SK-N-SH treated with all-trans-retinoic acid at 6 μM for 48 hours (cell line): ENCODE data around the gene RPAP3.

Experiments used
- ATAC-seq: fragments of 200-7000 bp; cut with Tn5 transposase; 3 replicates; pipeline ENCODE4 v1.9.1; 2020; ENCODE audit warnings: mild to moderate bottlenecking, moderate library complexity
- ARNTL ChIP-seq: fragments of 450-650 bp; formaldehyde crosslinking; IDR thresholded peaks from 2 replicates; pipeline ENCODE4 v1.5.0; 2020; ENCODE audit warnings: low read depth, mild to moderate bottlenecking, moderate library complexity, borderline replicate concordance
- CSDC2 ChIP-seq: fragments of 250-450 bp; sonication (Bioruptor Pico); IDR thresholded peaks from 2 replicates; pipeline ENCODE4 v1.5.0; 2020; ENCODE audit warnings: mild to moderate bottlenecking, moderate library complexity
- ESRRG ChIP-seq: fragments of 250-450 bp; sonication (Bioruptor Pico); IDR thresholded peaks from 2 replicates; pipeline ENCODE4 v1.6.1; 2021; ENCODE audit warnings: mild to moderate bottlenecking
- GLIS3 ChIP-seq: fragments of 250-450 bp; sonication (Bioruptor Pico); IDR thresholded peaks from 2 replicates; pipeline ENCODE4 v1.5.0; 2020; ENCODE audit warnings: mild to moderate bottlenecking, moderate library complexity
- ISL1 ChIP-seq: fragments of 250-450 bp; sonication (Bioruptor Pico); IDR thresholded peaks from 2 replicates; pipeline ENCODE4 v2.1.2; 2022; ENCODE audit warnings: mild to moderate bottlenecking, moderate library complexity
- OSR1 ChIP-seq: fragments of 250-450 bp; sonication (Bioruptor Pico); IDR thresholded peaks from 2 replicates; pipeline ENCODE4 v1.8.0; 2022; ENCODE audit warnings: moderate library complexity, mild to moderate bottlenecking, inconsistent platforms
- POU6F1 ChIP-seq: fragments of 250-450 bp; sonication (Bioruptor Pico); IDR thresholded peaks from 2 replicates; pipeline ENCODE4 v1.8.0; 2021; ENCODE audit warnings: low read depth, mild to moderate bottlenecking, moderate library complexity, borderline replicate concordance
- PPARA ChIP-seq: fragments of 250-450 bp; sonication (Bioruptor Pico); IDR thresholded peaks from 2 replicates; pipeline ENCODE4 v1.5.0; 2020; ENCODE audit warnings: mild to moderate bottlenecking, borderline replicate concordance
- RARB ChIP-seq: fragments of 250-450 bp; sonication (Bioruptor Pico); IDR thresholded peaks from 2 replicates; pipeline ENCODE4 v1.8.0; 2021; ENCODE audit warnings: mild to moderate bottlenecking, moderate library complexity
- SNAI2 ChIP-seq: fragments of 250-450 bp; sonication (Bioruptor Pico); IDR thresholded peaks from 2 replicates; pipeline ENCODE4 v1.5.0; 2020; ENCODE audit warnings: mild to moderate bottlenecking, moderate library complexity
- TCF4 ChIP-seq: fragments of 250-450 bp; sonication (Bioruptor Pico); IDR thresholded peaks from 2 replicates; pipeline ENCODE4 v1.8.0; 2021; ENCODE audit warnings: mild to moderate bottlenecking, moderate library complexity, borderline replicate concordance
- TOX ChIP-seq: fragments of 250-450 bp; sonication (Bioruptor Pico); IDR thresholded peaks from 2 replicates; pipeline ENCODE4 v1.8.0; 2021; ENCODE audit warnings: mild to moderate bottlenecking, moderate library complexity, borderline replicate concordance
- ZC3H10 ChIP-seq: fragments of 250-450 bp; sonication (Bioruptor Pico); IDR thresholded peaks from 2 replicates; pipeline ENCODE4 v1.5.1; 2021; ENCODE audit warnings: mild to moderate bottlenecking, moderate library complexity
- ZFP3 ChIP-seq: fragments of 250-450 bp; sonication (Bioruptor Pico); IDR thresholded peaks from 2 replicates; pipeline ENCODE4 v1.5.0; 2020; ENCODE audit warnings: mild to moderate bottlenecking, moderate library complexity
- ZNF565 ChIP-seq: fragments of 450-650 bp; formaldehyde crosslinking; conservative IDR thresholded peaks from 2 replicates; pipeline ENCODE4 v1.5.0; 2020; ENCODE audit warnings: low read depth, mild to moderate bottlenecking, moderate library complexity
- ZNF70 ChIP-seq: fragments of 450-650 bp; formaldehyde crosslinking; IDR thresholded peaks from 2 replicates; pipeline ENCODE4 v1.5.0; 2020; ENCODE audit warnings: mild to moderate bottlenecking, moderate library complexity
- ZNF8 ChIP-seq: fragments of 450-650 bp; formaldehyde crosslinking; IDR thresholded peaks from 2 replicates; pipeline ENCODE4 v1.5.0; 2020; ENCODE audit warnings: mild to moderate bottlenecking, moderate library complexity
- TF ChIP-seq, protein P1 (sequence below): fragments of 250-450 bp; sonication (Bioruptor Pico); IDR thresholded peaks from 2 replicates; pipeline ENCODE4 v1.5.0; 2020; ENCODE audit warnings: mild to moderate bottlenecking, moderate library complexity
- TF ChIP-seq, protein P2 (sequence below): fragments of 250-450 bp; sonication (Bioruptor Pico); IDR thresholded peaks from 2 replicates; pipeline ENCODE4 v1.5.1; 2020; ENCODE audit warnings: low read depth, mild to moderate bottlenecking, moderate library complexity
- TF ChIP-seq, protein P3 (sequence below): fragments of 250-450 bp; sonication (Bioruptor Pico); IDR thresholded peaks from 2 replicates; pipeline ENCODE4 v1.5.1; 2021; ENCODE audit warnings: mild to moderate bottlenecking, moderate library complexity

RPAP3 gene

DNA sequence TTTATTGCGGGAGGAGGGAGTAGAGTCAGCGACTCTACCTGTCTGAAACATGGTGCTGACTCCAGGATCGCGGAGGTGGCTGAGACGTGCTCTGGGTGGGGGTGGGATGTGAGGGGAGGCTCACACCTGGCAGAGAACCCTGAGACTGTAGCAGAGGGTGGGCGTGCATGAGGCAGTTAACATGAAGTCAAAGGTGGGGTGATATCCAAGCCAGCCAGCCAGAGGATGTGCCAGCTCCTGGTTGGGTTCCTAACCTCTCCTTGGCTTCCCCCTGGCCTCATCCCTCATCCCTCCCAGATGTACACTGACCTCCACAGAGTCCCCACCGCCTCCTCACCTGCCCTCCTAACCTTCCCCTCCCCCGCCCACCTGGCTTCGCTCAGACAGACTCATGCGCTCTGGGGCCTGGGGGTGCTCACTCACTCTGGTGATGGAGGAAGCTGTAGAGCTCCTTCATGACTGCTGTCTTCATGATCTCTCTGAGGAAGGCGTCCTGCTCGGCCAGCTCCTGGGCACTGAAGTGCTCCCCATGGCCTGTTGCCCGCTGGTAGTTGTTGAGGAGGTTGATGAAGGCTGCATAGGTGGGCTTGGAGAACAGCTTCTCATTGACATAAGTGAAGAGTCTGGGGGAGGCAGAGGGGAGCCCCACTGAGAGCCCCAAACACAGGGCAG is 10.2 kb upstream of the RPAP3 start:
- no peak for ATAC-seq
- TF ChIP-seq ZFP3 (CRISPR knock-in tag) (no peak), ISL1 (CRISPR knock-in tag) (no peak), SNAI2 (no peak), OSR1 (CRISPR knock-in tag) (no peak), ZNF565 (CRISPR knock-in tag) (no peak), ZNF70 (no peak), TCF4 (no peak), GLIS3 (CRISPR knock-in tag) (no peak), PPARA (CRISPR knock-in tag) (no peak), RARB (CRISPR knock-in tag) (no peak), ZC3H10 (no peak), CSDC2 (no peak), TOX (CRISPR knock-in tag) (no peak), ARNTL (CRISPR knock-in tag) (no peak), POU6F1 (CRISPR knock-in tag) (no peak), ZNF8 (CRISPR knock-in tag) (no peak), ESRRG (CRISPR knock-in tag) (no peak)
- TF ChIP-seq, protein P1, sequence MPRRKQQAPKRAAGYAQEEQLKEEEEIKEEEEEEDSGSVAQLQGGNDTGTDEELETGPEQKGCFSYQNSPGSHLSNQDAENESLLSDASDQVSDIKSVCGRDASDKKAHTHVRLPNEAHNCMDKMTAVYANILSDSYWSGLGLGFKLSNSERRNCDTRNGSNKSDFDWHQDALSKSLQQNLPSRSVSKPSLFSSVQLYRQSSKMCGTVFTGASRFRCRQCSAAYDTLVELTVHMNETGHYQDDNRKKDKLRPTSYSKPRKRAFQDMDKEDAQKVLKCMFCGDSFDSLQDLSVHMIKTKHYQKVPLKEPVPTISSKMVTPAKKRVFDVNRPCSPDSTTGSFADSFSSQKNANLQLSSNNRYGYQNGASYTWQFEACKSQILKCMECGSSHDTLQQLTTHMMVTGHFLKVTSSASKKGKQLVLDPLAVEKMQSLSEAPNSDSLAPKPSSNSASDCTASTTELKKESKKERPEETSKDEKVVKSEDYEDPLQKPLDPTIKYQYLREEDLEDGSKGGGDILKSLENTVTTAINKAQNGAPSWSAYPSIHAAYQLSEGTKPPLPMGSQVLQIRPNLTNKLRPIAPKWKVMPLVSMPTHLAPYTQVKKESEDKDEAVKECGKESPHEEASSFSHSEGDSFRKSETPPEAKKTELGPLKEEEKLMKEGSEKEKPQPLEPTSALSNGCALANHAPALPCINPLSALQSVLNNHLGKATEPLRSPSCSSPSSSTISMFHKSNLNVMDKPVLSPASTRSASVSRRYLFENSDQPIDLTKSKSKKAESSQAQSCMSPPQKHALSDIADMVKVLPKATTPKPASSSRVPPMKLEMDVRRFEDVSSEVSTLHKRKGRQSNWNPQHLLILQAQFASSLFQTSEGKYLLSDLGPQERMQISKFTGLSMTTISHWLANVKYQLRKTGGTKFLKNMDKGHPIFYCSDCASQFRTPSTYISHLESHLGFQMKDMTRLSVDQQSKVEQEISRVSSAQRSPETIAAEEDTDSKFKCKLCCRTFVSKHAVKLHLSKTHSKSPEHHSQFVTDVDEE (CRISPR knock-in tag), result no peak
- TF ChIP-seq, protein P2, sequence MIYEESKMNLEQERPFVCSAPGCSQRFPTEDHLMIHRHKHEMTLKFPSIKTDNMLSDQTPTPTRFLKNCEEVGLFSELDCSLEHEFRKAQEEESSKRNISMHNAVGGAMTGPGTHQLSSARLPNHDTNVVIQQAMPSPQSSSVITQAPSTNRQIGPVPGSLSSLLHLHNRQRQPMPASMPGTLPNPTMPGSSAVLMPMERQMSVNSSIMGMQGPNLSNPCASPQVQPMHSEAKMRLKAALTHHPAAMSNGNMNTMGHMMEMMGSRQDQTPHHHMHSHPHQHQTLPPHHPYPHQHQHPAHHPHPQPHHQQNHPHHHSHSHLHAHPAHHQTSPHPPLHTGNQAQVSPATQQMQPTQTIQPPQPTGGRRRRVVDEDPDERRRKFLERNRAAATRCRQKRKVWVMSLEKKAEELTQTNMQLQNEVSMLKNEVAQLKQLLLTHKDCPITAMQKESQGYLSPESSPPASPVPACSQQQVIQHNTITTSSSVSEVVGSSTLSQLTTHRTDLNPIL (CRISPR knock-in tag), result no peak

DNA sequence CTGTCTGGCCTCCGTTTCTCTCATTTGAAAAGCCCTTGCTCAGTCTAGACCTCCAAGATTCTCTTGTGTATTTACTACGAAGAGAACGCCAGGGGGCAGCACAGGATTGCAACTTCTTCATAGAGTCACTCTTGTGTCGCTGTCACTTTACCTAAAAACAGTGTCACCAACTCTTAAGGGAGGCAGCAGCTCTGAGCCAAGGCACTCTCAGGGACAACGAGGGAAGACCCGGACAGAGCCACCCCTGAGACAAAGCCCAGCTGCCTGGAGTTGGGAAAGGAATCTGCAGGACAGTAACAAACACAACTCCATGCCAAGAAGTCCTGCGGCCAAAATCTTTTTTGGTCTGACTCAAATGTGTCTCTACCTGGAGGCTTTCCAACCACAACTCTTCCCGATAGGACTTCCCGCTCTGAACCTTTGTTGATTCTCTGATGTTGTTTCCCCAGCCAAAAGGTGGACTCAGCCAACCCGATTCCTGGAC is 9.6 kb upstream of the RPAP3 start:
- peak; percentile 83 for ATAC-seq
- no peak for TF ChIP-seq GLIS3 (CRISPR knock-in tag)
- no peak for TF ChIP-seq POU6F1 (CRISPR knock-in tag)
- no peak for TF ChIP-seq ARNTL (CRISPR knock-in tag)
- no peak for TF ChIP-seq TOX (CRISPR knock-in tag)
- TF ChIP-seq ZNF8 (CRISPR knock-in tag), result no peak
- no peak for TF ChIP-seq ESRRG (CRISPR knock-in tag)
- TF ChIP-seq, protein P2 (CRISPR knock-in tag), result no peak
- TF ChIP-seq ZNF70, result no peak
- TF ChIP-seq ZC3H10, result no peak
- TF ChIP-seq OSR1 (CRISPR knock-in tag), result no peak
- TF ChIP-seq, protein P1 (CRISPR knock-in tag), result no peak
- TF ChIP-seq, protein P3, sequence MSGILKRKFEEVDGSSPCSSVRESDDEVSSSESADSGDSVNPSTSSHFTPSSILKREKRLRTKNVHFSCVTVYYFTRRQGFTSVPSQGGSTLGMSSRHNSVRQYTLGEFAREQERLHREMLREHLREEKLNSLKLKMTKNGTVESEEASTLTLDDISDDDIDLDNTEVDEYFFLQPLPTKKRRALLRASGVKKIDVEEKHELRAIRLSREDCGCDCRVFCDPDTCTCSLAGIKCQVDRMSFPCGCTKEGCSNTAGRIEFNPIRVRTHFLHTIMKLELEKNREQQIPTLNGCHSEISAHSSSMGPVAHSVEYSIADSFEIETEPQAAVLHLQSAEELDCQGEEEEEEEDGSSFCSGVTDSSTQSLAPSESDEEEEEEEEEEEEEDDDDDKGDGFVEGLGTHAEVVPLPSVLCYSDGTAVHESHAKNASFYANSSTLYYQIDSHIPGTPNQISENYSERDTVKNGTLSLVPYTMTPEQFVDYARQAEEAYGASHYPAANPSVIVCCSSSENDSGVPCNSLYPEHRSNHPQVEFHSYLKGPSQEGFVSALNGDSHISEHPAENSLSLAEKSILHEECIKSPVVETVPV, result no peak
